Middle frontal gyrus (tissue), 1 donor: ENCODE measurements around the gene FOXK1.

Experiments used
- DNase-seq: peaks from one replicate; pipeline ENCODE4 v3.0.0-alpha.2; 2015; ENCODE audit warnings: low spot score; ENCODE audit errors: extremely low spot score

Gene FOXK1

GRCh38 chr7:4764402-4765007, 82.4 kb downstream of the FOXK1 start:
- no peak for DNase-seq

DNA sequence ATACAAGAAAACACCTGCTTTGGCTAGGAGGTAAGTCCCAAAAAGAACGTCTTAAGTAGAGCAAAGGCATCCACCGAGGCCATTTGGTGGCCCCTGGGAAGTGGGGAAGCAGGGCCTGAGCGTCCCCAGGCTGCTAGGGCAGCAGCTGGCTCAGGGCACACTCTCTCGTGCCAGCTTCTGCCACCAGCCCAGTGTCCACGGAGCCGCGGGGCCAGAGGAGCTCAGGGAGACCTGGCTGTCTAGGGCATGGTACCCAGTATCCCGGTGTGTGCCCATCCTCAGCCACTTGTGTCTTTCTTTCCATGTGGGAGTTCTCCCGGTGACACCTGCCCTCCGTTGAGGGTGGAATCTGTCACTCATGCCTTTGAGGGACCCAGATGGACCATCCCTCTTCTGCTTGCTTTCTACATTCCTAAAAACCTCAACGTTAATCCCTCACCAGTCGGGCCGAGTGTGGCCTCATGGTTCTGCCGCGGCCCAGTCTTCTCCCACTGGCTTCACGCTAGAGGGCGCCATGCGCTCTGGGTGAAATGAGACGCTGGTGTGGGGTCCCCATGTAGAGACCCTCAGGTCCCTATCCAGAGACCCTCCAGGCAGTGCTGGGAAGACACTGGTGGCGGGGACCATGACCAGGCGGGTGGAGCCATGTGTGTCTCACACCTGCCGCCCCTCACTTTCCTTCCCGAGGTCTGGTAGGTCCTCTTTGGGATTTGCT, 83.8 kb downstream of the FOXK1 start:
- DNase-seq, result no peak

GRCh38 chr7:4766666-4767519, 84.8 kb downstream of the FOXK1 start:
- DNase-seq, result no peak

DNA sequence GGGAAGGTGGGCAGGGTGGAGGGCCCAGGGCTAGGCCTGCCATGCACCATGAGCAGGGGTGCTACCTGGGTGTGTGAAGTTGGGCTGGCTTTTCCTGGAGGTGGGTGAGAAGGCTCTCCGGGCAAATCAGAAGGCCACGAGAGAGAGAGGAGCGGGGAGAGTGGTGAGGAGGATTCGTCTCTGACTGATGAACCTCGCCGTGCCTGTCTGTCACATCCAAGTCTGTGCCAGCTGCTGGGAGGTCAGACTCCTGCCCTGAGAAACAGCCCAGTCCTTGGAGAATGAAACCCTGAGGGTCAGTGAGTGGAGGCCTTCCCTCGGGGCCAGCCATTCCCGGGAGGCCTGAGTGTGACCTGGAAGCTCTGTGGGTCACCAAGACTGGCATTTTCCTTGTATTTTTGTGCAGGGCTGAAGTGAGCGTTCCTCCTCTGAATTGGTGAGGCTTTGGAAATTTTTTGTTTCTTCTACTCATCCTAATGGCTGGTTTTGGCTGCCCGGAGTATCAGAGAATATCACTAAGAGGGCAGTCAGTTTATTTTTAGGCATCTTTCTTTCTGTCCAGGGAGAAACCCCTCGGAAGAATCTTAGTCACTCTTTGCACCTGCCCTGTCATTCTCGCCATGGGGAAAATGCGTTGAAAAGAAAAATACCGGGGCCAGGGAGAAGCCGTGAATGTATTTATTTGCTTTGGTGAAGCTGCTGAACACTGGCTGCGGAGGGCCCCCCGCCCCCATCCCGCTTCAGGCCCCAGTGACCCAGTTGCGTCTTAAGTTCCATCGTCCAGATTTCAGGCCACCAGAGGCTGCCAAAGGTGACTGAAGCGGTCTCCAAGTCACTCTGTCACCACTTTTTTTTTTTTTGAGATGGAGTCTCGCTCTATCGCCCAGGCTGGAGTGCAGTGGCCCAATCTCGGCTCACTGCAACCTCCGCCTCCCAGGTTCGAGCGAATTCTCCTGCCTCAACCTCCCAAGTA, 86.8 kb downstream of the FOXK1 start:
- DNase-seq, result no peak

- DNase-seq, result no peak
These were observed 87.7 kb downstream of the FOXK1 start for GRCh38 chr7:4769761-4770160.

DNA sequence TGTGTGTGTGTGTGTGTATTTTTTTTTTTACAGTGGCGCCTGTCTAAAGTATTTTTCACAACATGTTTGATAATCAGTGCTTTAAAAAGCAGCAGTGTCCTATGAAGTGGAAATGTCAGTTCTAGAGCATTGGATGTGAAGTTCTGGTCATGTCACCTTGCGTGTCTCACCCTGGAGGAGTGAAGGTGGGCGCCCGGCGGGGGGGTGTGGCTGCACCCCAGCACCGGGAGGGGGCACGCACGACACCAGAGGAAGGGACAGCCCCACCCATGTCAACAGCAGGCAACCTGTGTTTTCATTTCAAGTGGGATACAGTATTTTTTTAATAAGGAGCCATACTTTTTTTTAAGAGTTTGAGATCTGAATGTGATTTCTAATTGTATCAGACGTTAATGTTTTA, 88.8 kb downstream of the FOXK1 start:
- no peak for DNase-seq

- no peak for DNase-seq
These were observed 89.6 kb downstream of the FOXK1 start for GRCh38 chr7:4771737-4772136.

- no peak for DNase-seq
These were observed 90.2 kb downstream of the FOXK1 start for GRCh38 chr7:4772306-4772705.

GRCh38 chr7:4774007-4774406, 91.9 kb downstream of the FOXK1 start:
- no peak for DNase-seq

DNA sequence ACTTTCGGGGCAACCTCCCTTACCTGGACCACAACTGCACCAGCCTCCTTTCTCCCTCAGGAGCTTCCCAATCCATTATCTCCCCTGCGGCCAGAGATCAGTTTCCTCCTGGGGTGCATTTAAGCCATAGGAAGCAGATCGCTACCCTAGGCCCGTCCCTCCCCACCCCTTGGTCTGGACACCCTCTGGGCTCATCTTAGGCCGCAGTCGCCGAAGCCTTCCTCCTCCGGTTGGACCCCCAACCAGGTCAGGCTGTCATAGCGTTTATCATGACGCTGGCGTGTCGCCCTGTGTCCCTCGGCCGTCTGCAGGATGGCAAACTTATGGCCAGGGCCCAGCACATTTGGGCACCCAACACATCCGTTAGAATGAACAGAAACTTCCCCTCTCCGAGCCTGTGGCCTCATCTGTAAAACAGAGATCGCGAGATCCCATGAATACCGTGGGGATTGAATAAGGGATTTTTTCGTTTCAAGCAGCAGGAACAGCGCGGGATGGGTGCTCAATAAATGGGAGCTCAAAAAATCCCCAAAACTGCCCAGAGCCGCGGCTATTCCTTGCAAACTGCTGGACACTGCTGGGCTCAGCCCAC, 92.7 kb downstream of the FOXK1 start:
- DNase-seq, result no peak

- DNase-seq, result peak; percentile 94
These were observed 93.3 kb downstream of the FOXK1 start, which contains the start of gene AP5Z1 for GRCh38 chr7:4775250-4775847. Gene AP5Z1 (plus strand): TSS chr7:4775623. CDS start chr7:4775716, 93 bp downstream.

GRCh38 chr7:4775848-4776623, 93.9 kb downstream of the FOXK1 start:
- no peak for DNase-seq

GRCh38 chr7:4779118-4779517, 97.0 kb downstream of the FOXK1 start:
- DNase-seq, result no peak

- no peak for DNase-seq
These were observed 99.4 kb downstream of the FOXK1 start for GRCh38 chr7:4781366-4782069.

- no peak for DNase-seq
These were observed 100.5 kb downstream of the FOXK1 start for GRCh38 chr7:4782333-4783291.

DNA sequence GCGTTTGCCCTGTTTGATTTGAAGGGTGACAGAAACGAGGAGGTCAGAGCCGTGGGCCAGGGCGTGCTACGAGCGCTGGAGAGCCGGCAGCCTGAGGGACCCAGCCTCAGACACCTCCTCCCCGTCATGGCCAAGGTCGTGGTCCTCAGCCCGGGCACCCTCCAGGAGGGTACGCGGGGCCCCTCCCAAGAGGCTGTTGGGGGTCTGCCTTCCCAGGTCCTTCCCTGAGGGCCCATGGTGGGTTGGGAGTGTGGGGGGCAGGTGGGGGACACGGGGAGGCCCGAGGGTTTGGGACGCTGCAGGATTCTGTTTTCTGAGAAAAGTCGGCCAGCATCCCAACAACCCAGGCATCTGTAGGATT, 101.2 kb downstream of the FOXK1 start:
- DNase-seq, result no peak

- no peak for DNase-seq
These were observed 101.8 kb downstream of the FOXK1 start for GRCh38 chr7:4783762-4784351.
